ENCODE data around the gene TMEM33.

DNA sequence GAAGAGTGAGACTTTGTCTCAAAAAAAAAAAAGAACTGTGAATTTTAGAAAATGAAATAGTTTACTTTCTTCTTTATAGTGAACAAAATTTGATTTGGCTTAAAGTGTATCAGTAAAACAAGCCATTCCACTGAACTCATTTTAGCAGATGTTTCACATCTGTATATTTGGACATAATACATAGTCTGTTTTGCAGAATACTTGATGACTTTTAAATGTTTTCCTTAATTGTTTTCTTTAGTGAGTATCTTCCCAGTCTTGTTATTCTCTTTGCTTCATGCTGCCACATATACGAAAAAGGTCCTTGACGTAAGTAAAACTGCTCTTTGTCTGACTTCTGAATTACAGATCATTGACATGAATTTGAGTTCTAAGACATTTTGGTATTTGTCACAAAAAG, 8.3 kb downstream of the TMEM33 start:
- TF ChIP-seq, protein P1, sequence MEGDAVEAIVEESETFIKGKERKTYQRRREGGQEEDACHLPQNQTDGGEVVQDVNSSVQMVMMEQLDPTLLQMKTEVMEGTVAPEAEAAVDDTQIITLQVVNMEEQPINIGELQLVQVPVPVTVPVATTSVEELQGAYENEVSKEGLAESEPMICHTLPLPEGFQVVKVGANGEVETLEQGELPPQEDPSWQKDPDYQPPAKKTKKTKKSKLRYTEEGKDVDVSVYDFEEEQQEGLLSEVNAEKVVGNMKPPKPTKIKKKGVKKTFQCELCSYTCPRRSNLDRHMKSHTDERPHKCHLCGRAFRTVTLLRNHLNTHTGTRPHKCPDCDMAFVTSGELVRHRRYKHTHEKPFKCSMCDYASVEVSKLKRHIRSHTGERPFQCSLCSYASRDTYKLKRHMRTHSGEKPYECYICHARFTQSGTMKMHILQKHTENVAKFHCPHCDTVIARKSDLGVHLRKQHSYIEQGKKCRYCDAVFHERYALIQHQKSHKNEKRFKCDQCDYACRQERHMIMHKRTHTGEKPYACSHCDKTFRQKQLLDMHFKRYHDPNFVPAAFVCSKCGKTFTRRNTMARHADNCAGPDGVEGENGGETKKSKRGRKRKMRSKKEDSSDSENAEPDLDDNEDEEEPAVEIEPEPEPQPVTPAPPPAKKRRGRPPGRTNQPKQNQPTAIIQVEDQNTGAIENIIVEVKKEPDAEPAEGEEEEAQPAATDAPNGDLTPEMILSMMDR (IDR thresholded peaks at IDR 0.05), result no peak
- TF ChIP-seq POLR2A (IDR thresholded peaks at IDR 0.05), result no peak
- TF ChIP-seq POLR2AphosphoS5 (IDR thresholded peaks at IDR 0.05), result no peak
